HG02763 (cell line): Measurements from ENCODE around the gene TRIP13.

Source experiments
- ATAC-seq: cut with Tn5 transposase; IDR thresholded peaks from one replicate; pipeline ENCODE4 v1.9.1; 2021; ENCODE audit warnings: mild to moderate bottlenecking, moderate library complexity; ENCODE audit not compliant: unreplicated experiment

Gene TRIP13

GRCh38 chr5:949815-950560 is 57.3 kb downstream of the TRIP13 start:
- ATAC-seq = no peak

GRCh38 chr5:951940-952596 is 59.4 kb downstream of the TRIP13 start:
- no peak for ATAC-seq

- no peak for ATAC-seq
Measured at GRCh38 chr5:952597-953271, 60.0 kb downstream of the TRIP13 start.

DNA sequence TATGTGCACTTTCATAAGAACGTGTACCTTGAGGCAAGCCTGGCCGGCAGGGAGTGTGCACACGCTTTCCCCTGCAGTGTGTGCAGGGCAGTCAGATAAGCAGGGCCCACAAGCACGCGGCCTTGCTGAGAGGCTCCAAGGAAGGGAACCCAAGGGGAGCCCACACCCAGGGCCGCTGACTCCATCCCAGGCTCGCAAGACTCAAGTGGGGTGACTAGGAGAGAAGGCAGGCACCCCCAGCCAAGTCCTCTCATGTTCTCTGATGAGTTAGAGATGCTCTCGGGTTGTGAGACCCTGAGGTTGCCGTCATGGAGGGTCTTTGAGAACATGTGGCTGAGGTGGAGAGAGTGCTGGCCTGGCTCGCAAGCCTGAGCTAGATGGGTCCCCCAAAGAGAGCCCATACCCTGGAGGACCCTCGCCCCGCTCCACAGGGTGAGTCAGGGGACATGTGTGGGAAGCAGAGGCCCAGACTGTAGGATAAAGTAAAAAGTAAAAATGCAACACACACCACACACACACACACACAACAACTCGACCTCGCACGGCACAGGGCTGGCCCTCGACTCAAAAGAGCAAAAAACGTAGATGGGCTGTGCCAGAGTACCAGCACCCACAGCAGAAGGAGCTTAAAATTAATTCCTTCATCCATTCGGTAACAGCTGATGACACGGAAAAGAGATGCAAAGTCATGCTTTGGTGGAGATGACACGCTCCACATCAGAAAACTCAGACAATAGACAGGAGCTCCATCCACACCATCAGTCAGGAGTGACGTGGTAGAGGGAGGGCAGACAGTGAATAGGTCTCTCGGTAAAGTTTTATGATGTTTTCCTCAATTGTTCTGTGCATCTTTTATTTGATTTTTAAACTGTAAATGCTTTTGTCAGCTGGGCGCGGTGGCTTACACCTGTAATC is 61.1 kb downstream of the TRIP13 start:
- ATAC-seq = no peak

- ATAC-seq = no peak
Measured at GRCh38 chr5:955886-956761, 63.4 kb downstream of the TRIP13 start.

GRCh38 chr5:956941-957747 is 64.5 kb downstream of the TRIP13 start:
- ATAC-seq = peak; percentile 49

DNA sequence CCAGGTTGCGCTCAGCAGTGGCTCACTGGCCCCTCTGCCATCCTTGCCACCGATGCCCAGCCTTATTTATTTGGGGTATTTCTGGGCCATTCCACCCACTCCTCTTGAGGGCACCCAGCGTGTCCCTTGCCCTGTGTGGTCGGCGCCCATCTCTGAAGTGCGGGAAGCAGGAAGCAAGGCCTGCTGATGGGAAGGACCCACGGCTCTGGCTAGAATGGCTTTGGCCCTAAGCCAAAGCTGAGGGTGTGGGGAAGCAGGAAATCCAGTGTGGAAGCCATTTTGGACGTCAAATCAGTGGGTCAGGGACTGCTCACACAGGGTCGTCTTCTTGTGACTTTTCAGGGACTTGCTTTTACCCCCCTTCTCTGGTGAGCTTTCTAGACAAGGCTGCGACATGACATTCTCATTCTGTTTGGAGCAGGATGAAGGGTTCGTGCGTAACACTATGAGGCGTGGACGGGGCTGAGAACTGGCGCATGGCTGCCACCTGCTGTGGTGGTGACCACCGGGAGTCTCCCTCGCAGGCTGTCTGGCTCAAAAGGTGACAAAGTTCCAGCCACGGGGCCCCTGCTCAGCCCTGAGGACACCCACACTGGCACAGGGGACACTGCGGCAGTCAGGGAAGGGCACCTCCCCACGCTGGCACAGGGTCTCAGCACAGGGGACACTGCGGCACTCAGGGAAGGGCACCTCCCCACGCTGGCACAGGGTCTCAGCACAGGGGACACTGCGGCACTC is 65.2 kb downstream of the TRIP13 start:
- no peak for ATAC-seq

- no peak for ATAC-seq
Measured at GRCh38 chr5:958701-959571, 66.3 kb downstream of the TRIP13 start.

- ATAC-seq = no peak
Measured at GRCh38 chr5:959581-960531, 67.2 kb downstream of the TRIP13 start.

- no peak for ATAC-seq
Measured at GRCh38 chr5:960551-960950, 67.9 kb downstream of the TRIP13 start.

GRCh38 chr5:961002-961710 is 68.5 kb downstream of the TRIP13 start:
- ATAC-seq = no peak

DNA sequence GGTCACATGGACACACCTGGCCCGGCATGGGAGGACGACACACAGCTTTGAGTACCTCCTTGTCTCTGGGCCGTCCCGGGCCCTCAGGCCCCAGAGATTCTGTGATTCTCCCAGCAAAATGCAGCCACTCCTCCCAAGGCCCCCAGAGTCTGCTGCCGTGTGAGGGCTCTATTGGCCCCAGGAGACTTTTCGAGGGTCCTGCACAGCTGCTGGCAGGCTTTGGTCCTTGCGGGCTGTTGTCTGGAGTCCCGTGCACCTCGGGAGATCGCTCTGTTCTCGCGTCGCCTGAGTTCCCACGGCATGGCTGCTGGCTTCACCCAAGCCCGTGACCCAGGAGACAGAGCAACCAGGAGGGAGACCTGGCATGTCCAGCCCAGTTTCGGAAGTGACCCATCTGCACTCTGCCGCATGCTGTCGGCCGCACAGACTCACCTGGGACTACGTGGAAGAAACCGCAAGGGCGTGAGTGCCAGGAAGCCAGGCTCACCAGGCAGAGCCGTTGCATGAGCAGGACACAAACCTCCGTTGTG is 69.1 kb downstream of the TRIP13 start:
- no peak for ATAC-seq

GRCh38 chr5:962386-962785 is 69.7 kb downstream of the TRIP13 start:
- no peak for ATAC-seq

DNA sequence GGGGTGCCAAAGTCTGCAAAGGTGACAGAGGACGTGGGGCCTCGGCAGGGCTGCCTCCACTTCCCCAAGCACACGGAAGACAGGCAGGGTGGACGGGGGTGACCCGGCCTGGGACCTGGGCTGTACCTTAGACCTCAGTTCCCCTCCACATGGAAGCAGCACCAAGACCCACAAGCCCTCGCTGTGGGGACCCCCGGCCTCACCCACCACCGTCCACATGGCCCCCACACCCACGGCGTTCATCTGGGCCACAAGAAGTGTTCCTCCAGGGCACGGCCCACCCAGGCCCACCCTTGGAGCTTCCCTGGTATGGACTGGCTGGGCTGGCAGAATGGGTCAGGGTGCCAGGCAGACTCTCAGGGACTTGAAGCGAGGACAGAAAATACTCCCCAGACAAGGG is 70.1 kb downstream of the TRIP13 start:
- ATAC-seq = no peak

DNA sequence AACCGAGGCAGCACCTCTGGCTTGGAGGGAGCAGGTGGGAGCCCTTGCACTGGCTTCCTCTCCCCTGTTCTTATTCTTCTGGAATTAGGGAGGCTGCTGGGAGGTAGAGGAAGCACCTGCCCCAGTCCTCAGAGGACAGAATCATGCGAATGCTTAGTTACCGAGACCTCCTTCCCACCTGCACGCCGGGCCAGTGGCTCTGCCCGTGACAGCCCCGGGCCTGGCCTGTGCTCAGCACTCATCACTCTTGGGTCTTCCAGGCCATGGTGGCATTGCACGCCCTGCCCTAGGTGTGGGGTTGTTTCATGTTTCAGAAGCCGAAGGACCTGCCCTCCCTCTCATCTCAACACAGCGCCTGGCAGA is 70.6 kb downstream of the TRIP13 start:
- peak; percentile 25 for ATAC-seq
